ENCODE measurements around the gene KIF13A.

The KIF13A gene

DNA sequence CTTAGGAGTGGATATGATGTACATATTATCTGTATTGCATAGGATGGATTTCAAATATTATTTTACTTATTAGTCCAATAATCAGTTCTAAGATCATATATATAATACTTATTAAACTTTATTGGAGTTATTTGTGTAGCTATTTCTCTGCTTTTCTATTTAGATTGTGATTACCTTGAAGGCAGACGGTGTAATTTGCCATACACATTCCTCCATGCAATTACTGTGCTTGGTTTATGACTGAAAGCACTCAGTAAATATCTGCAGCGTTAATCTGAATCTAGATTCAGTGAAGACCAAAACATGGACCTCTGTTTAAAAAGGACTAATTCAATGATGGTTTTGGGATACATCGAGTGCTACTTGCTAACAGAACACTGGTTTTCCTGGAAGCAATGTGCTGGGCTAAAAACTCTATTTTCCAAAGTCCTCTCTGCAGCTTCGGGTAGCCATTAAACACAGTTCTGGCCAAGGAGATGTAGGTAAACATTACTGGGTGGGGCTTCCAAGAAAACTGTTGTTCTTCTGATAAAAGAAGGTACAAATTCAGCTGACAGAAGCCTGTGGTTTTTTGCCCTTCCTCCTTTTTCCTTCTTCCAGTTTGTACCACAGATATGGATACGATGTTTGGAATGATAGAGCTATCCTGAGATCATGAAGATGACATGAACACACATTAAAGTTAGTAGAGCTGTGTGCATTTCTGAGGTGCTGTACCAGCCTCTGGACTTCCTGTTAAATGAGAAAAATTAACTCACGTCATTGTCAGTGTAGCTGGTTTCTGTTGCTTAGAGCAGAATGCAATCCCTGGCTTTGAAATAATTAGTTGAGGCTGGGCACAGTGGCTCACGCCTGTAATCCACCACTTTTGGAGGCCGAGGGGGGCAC is 144.3 kb downstream of the KIF13A start:
- H3K9me3 ChIP-seq (ENCODE audit: control insufficient read depth, insufficient read depth, low read length), result no peaks in the 10 kb centered on the region

DNA sequence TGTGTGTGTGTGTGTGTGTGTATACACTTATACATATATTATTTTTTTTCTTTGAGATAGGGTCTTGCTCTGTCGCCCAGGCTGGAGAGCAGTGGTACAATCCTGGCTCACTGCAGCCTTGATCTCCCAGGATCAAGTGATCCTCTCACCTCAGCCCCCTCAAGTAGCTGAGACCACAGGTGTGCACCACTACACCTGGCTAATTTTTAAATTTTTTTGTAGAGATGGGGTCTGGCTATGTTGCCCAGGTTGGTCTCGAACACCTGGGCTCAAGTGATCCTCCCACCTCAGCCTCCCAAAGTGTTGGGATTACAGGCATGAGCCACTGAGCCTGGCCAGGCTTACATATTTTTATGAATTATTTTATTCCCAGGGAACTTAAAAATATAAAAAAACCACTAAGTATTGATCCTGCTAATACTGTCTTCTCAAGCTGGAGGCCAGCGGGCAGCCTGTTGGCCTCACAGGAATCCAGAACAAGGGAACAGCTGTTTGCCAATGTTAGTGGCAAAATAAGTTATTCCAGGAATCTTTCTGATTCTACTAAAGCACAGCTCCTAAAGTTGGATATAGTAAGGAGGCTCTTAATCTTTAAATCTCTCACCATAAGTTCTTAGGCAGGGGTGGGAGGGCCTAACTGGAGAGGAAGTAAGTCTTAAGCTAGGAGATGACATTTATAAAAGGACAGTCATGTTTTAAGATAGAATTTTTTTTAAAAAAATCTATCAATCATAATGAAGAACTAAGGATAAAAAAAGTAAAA is 145.2 kb downstream of the KIF13A start:
- Histone ChIP-seq H3K4me3 (ENCODE audit: low read depth, low read length) (no peak overlapping the region), H3K27me3 (ENCODE audit: control insufficient read depth, insufficient read depth, low read length) (no peaks in the 10 kb centered on the region), H3K9ac (ENCODE audit: low read depth, low read length) (no peak overlapping the region), H3K4me1 (ENCODE audit: control insufficient read depth, insufficient read depth, low read length) (no peaks in the 10 kb centered on the region; the same call in 1 of the 2 replicates), H3K9me3 (ENCODE audit: control insufficient read depth, insufficient read depth, low read length) (no peaks in the 10 kb centered on the region), H3K36me3 (ENCODE audit: control insufficient read depth, insufficient read depth, low read length) (peaks cover 26% of the 10 kb centered on the region), H3K27ac (ENCODE audit: low read depth, low read length) (no peak overlapping the region)

More for the DNA sequence above, 144.3 kb downstream of the KIF13A start:
- no peak overlapping the region for H3K27ac ChIP-seq (ENCODE audit: low read depth, low read length)
- no peaks in the 10 kb centered on the region for H3K27me3 ChIP-seq (ENCODE audit: control insufficient read depth, insufficient read depth, low read length)
- H3K4me1 ChIP-seq (ENCODE audit: control insufficient read depth, insufficient read depth, low read length), result no peaks in the 10 kb centered on the region; the same call in 1 of the 2 replicates
- H3K36me3 ChIP-seq (ENCODE audit: control insufficient read depth, insufficient read depth, low read length), result peaks cover 31% of the 10 kb centered on the region
- no peak overlapping the region for H3K9ac ChIP-seq (ENCODE audit: low read depth, low read length)
- H3K4me3 ChIP-seq (ENCODE audit: low read depth, low read length), result no peak overlapping the region

DNA sequence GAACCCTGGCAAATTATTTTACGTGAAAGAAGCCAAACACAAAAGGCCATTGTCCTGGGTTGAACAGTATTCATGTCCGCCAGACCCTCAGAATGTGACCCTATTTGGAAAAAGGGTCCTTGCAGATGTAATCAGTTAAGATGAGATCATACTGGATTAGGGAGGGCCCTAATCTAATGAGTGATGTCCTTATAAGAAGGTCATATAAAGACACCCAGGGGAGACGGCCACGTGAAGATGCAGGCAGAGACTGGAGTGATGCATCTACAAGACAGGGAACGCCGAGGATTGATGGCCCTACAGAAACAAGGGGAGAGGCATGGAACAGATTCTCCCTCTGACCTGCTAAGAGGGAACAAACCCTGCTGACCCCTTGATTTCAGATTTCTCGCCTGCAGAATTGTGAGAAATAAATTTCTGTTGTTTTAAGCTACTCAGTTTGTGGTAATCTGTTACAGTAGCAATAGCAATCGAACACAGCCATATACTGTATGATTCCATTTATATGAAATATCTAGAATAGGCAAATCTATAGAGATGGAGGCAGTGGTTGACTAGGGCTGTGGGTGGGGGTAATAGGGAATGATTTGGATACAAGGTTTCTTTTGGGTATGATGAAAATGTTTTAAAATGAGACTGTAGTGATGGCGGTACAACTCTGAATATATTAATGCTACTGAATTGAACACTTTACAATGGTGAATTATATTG is 147.8 kb downstream of the KIF13A start:
- Histone ChIP-seq H3K27ac (ENCODE audit: low read depth, low read length) (no peak overlapping the region), H3K9me3 (ENCODE audit: control insufficient read depth, insufficient read depth, low read length) (no peaks in the 10 kb centered on the region), H3K9ac (ENCODE audit: low read depth, low read length) (no peak overlapping the region), H3K36me3 (ENCODE audit: control insufficient read depth, insufficient read depth, low read length) (peaks cover 33% of the 10 kb centered on the region), H3K4me3 (ENCODE audit: low read depth, low read length) (no peak overlapping the region), H3K4me1 (ENCODE audit: control insufficient read depth, insufficient read depth, low read length) (no peaks in the 10 kb centered on the region; the same call in 1 of the 2 replicates), H3K27me3 (ENCODE audit: control insufficient read depth, insufficient read depth, low read length) (no peaks in the 10 kb centered on the region)

DNA sequence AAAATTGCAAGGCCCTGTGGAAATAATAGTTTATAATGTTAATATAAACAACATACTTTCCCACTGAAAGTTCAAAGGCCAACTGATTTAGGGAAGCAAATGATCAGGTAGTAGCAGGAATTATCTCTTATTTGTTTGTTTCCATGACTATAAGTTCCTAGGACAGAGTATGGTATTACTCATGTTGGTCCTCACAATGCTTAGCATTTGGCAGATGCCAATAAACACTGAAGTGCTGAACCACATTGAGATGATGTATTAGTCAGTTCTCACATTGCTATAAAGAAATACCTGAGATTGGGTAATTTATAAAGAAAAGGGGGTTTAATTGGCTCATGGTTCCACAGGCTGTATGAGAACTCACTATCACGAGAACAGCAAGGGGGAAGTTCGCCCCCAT is 151.1 kb downstream of the KIF13A start:
- Histone ChIP-seq H3K36me3 (ENCODE audit: control insufficient read depth, insufficient read depth, low read length) (peaks cover 48% of the 10 kb centered on the region), H3K27me3 (ENCODE audit: control insufficient read depth, insufficient read depth, low read length) (no peaks in the 10 kb centered on the region), H3K9me3 (ENCODE audit: control insufficient read depth, insufficient read depth, low read length) (no peaks in the 10 kb centered on the region), H3K9ac (ENCODE audit: low read depth, low read length) (no peak overlapping the region), H3K4me1 (ENCODE audit: control insufficient read depth, insufficient read depth, low read length) (no peaks in the 10 kb centered on the region; the same call in 1 of the 2 replicates), H3K4me3 (ENCODE audit: low read depth, low read length) (no peak overlapping the region), H3K27ac (ENCODE audit: low read depth, low read length) (no peak overlapping the region)

DNA sequence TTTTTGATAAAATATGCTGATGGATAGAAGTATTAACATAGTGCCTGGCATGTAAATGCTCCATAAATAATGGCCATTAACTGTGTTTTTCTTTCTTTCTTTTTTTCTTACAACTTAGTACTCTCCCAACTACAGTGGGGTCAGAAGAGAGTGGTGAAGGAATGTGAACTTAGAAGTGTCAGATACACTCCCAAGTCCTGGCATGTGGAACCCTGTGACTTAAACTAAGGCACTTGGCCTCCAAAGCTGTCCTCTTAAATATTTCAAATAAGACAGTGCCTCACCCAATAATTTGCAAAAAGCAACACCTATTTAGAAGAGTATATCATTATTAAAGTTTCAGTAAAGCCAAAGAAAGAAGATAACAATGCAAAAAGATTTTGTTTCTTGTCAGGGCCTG is 151.7 kb downstream of the KIF13A start:
- Histone ChIP-seq H3K27me3 (ENCODE audit: control insufficient read depth, insufficient read depth, low read length) (no peaks in the 10 kb centered on the region), H3K9ac (ENCODE audit: low read depth, low read length) (no peak overlapping the region), H3K9me3 (ENCODE audit: control insufficient read depth, insufficient read depth, low read length) (no peaks in the 10 kb centered on the region), H3K27ac (ENCODE audit: low read depth, low read length) (no peak overlapping the region), H3K4me1 (ENCODE audit: control insufficient read depth, insufficient read depth, low read length) (no peaks in the 10 kb centered on the region; the same call in 1 of the 2 replicates), H3K36me3 (ENCODE audit: control insufficient read depth, insufficient read depth, low read length) (peaks cover 53% of the 10 kb centered on the region), H3K4me3 (ENCODE audit: low read depth, low read length) (no peak overlapping the region)

DNA sequence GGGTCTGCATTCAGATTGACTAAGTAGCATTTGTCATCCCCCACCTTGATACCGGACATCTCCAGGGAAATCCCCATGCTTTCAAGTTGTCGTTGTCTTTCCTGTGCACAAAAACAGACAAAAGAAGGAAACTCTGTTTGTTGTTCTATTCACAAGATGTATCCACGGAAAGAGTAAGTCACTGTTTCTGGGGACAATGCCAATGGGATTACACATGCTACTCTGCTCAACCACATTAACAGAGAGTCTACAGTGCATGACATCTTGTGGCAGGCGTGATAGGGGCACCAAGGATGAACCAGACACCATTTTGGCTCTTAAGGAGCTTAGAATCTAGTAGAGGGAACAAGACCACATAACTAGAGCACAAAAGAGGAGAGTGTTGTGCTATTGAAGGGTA is 156.3 kb downstream of the KIF13A start:
- H3K27me3 ChIP-seq (ENCODE audit: control insufficient read depth, insufficient read depth, low read length), result no peaks in the 10 kb centered on the region
- no peak overlapping the region for H3K4me3 ChIP-seq (ENCODE audit: low read depth, low read length)
- no peak overlapping the region for H3K9ac ChIP-seq (ENCODE audit: low read depth, low read length)
- H3K9me3 ChIP-seq (ENCODE audit: control insufficient read depth, insufficient read depth, low read length), result no peaks in the 10 kb centered on the region
- no peaks in the 10 kb centered on the region for H3K4me1 ChIP-seq (ENCODE audit: control insufficient read depth, insufficient read depth, low read length)
- no peak overlapping the region for H3K27ac ChIP-seq (ENCODE audit: low read depth, low read length)
- H3K36me3 ChIP-seq (ENCODE audit: control insufficient read depth, insufficient read depth, low read length), result peaks cover 83% of the 10 kb centered on the region

DNA sequence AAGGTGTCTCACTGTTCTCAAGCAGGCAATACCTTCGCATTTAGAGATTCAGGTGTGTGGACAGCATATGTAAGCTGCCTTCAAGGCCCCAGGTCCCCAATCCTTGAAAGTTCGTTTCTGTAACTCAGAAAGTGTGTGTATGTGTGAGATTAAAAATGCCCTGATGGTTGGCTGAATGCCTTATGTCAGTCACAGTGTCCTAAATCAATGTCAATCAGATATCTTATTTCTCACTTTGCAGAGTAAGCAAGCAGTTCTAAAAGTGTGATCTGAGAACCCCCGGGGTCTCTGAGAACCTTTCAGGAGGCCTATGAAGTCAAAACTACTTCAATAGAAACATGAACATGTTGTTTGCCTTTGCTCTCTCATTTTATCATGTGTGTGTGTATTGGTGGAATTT is 157.5 kb downstream of the KIF13A start:
- Histone ChIP-seq H3K9ac (ENCODE audit: low read depth, low read length) (no peak overlapping the region), H3K27ac (ENCODE audit: low read depth, low read length) (no peak overlapping the region), H3K4me3 (ENCODE audit: low read depth, low read length) (no peak overlapping the region), H3K27me3 (ENCODE audit: control insufficient read depth, insufficient read depth, low read length) (no peaks in the 10 kb centered on the region), H3K4me1 (ENCODE audit: control insufficient read depth, insufficient read depth, low read length) (no peaks in the 10 kb centered on the region), H3K36me3 (ENCODE audit: control insufficient read depth, insufficient read depth, low read length) (peaks cover 85% of the 10 kb centered on the region), H3K9me3 (ENCODE audit: control insufficient read depth, insufficient read depth, low read length) (no peaks in the 10 kb centered on the region)

DNA sequence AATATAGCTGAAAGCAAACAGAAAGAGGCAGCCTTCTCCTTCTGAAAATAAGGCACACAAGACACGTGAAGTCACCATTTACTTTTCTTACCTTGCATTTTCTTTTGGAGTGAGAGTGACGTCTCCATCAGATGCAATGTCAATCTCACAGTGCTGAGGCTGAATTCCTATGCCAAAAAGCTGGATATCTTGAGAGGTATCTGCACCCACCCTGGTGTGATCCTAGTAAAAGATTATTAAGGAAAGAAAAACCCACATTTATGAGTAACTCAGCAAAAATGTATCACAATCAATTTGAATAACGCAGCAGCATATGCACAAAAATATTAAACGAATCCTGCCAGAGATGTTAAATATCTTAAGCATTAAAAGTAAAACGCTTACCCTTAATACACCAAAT is 159.3 kb downstream of the KIF13A start:
- Histone ChIP-seq H3K4me3 (ENCODE audit: low read depth, low read length) (no peak overlapping the region), H3K36me3 (ENCODE audit: control insufficient read depth, insufficient read depth, low read length) (peaks cover 76% of the 10 kb centered on the region), H3K27me3 (ENCODE audit: control insufficient read depth, insufficient read depth, low read length) (no peaks in the 10 kb centered on the region), H3K4me1 (ENCODE audit: control insufficient read depth, insufficient read depth, low read length) (no peaks in the 10 kb centered on the region), H3K9ac (ENCODE audit: low read depth, low read length) (no peak overlapping the region), H3K27ac (ENCODE audit: low read depth, low read length) (no peak overlapping the region), H3K9me3 (ENCODE audit: control insufficient read depth, insufficient read depth, low read length) (no peaks in the 10 kb centered on the region)

DNA sequence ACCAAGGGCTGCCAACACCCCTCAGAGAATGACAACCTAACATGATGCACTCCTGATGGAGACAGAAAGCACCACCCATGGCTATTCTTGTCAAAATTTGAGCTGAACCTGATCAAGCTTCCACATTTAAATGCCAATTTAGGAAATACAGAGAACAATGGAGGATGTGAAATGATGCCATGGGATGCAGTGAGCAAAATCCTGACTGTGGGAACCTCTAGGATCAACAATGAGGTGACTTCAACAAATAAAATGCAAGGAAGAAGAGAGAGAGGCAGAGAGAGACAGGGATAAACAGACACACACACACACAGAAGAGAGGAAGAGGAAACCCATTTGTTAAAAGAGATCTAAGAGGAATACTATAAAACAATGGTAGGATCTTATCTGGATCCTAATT is 161.1 kb downstream of the KIF13A start:
- Histone ChIP-seq H3K4me3 (ENCODE audit: low read depth, low read length) (no peak overlapping the region), H3K27ac (ENCODE audit: low read depth, low read length) (no peak overlapping the region), H3K27me3 (ENCODE audit: control insufficient read depth, insufficient read depth, low read length) (no peaks in the 10 kb centered on the region), H3K4me1 (ENCODE audit: control insufficient read depth, insufficient read depth, low read length) (no peaks in the 10 kb centered on the region), H3K9ac (ENCODE audit: low read depth, low read length) (no peak overlapping the region), H3K36me3 (ENCODE audit: control insufficient read depth, insufficient read depth, low read length) (peaks cover 78% of the 10 kb centered on the region), H3K9me3 (ENCODE audit: control insufficient read depth, insufficient read depth, low read length) (no peaks in the 10 kb centered on the region)

DNA sequence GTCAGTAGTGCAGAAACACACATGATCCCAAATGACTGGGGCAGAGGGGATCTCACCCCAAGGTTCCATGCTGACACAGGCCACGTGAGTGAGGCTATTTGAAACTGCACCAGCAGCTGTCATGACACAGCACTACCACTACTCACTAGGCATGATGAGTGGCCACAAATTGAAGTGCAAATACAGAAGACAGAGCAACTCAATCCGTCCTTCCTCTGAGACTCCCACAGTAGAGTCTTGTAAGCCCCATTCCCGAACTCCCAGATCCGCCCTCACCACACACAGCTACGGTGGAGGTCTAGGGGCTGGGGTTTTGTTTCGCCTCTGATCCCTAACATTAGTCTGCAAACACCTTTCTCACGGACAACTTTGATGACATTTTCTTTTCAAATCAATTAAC is 167.4 kb downstream of the KIF13A start:
- Histone ChIP-seq H3K4me3 (ENCODE audit: low read depth, low read length) (no peak overlapping the region), H3K36me3 (ENCODE audit: control insufficient read depth, insufficient read depth, low read length) (peaks cover 39% of the 10 kb centered on the region), H3K9ac (ENCODE audit: low read depth, low read length) (no peak overlapping the region), H3K27me3 (ENCODE audit: control insufficient read depth, insufficient read depth, low read length) (no peaks in the 10 kb centered on the region), H3K9me3 (ENCODE audit: control insufficient read depth, insufficient read depth, low read length) (no peaks in the 10 kb centered on the region), H3K27ac (ENCODE audit: low read depth, low read length) (no peak overlapping the region), H3K4me1 (ENCODE audit: control insufficient read depth, insufficient read depth, low read length) (no peaks in the 10 kb centered on the region)

All from HUES48 (cell line).